Mucosa of rectum (tissue), 2 donors: Measurements from ENCODE around the gene GCHFR.
A peak's percentile ranks its signal among the peaks of the same experiment; 100 is the strongest.

Experiments used
- H3K27ac ChIP-seq, 2 donors: one replicate each; pipeline ENCODE4 v1.7.0; 2013; ENCODE audit warnings: inconsistent platforms in 2 of 2, low read depth in 2 of 2, low read length in 2 of 2
- H3K27me3 ChIP-seq, 2 donors: one replicate each; pipeline ENCODE4 v1.7.0; 2013; ENCODE audit warnings: low read length in 2 of 2; ENCODE audit not compliant: control insufficient read depth in 2 of 2, insufficient read depth in 2 of 2
- H3K36me3 ChIP-seq, 2 donors: one replicate each; pipeline ENCODE4 v1.7.0; 2013; ENCODE audit warnings: low read length in 2 of 2; ENCODE audit not compliant: control insufficient read depth in 2 of 2, insufficient read depth in 2 of 2
- H3K4me1 ChIP-seq, 2 donors: one replicate each; pipeline ENCODE4 v1.7.0; 2013; ENCODE audit warnings: low read length in 2 of 2, mild to moderate bottlenecking in 1 of 2; ENCODE audit not compliant: control insufficient read depth in 2 of 2, insufficient read depth in 2 of 2
- H3K4me3 ChIP-seq, 2 donors: one replicate each; pipeline ENCODE4 v1.7.0; 2013; ENCODE audit warnings: low read length in 2 of 2
- H3K9ac ChIP-seq, 2 donors: one replicate each; pipeline ENCODE4 v1.7.0; 2013; ENCODE audit warnings: low read length in 2 of 2, low read depth in 1 of 2, mild to moderate bottlenecking in 1 of 2
- H3K9me3 ChIP-seq, 2 donors: one replicate each; pipeline ENCODE4 v1.7.0; 2013; ENCODE audit warnings: low read length in 2 of 2; ENCODE audit not compliant: control insufficient read depth in 2 of 2
- donor health status: healthy.
- donor health status: Normal muscosa, but diverticular disease.

GCHFR gene

DNA sequence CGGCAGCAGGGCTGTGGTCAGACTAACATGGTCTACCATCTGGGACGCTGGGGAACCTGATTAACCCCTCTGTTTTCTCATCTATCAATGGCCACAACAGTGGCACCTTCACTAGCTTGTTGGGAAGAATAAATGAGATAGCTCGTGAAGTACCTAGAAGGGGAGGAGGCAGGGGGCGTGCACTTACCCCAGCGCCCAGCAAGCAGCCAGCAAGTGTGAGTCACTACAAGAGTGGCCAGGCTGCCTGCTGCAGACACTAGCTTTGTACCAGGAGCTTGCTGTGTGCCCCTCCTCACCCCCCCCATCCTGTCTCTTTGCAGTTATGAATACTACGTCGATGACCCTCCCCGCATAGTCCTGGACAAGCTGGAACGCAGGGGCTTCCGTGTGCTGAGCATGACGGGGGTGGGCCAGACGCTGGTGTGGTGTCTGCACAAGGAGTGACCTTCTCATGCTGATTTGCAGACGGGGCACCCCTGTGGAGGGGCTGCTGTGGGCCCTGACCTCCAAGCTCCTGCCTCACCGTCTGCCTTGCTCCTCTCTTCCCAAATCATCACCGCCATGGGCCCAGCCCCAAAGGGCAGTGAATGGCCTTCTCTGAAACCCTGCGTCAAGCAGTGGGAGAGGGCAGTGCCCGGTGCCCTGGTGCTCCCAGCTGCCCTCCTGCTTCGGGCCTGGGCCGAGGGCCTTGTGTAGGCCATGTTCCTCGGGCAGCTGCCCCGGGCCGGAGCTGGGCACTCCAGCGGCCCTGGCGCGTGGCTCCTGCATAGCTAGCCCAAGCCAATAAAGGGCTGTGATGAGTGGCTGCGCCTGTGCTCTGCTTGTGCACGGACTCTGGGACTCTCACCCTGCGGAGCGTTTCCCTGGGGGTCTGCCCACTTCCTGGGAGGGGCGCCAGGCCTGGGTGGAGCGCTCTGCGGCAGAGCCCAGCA, 3.3 kb downstream of the GCHFR start:
- no peak overlapping the region for H3K27ac ChIP-seq
- H3K4me3 ChIP-seq: no peak overlapping the region
- H3K36me3 ChIP-seq: peaks cover 1 to 3% of the 10 kb centered on the region in 2 donors
- H3K4me1 ChIP-seq: peaks cover 48 to 64% of the 10 kb centered on the region in 2 donors
- H3K9ac ChIP-seq: no peak overlapping the region
- H3K27me3 ChIP-seq: no peaks in the 10 kb centered on the region
- no peaks in the 10 kb centered on the region for H3K9me3 ChIP-seq

DNA sequence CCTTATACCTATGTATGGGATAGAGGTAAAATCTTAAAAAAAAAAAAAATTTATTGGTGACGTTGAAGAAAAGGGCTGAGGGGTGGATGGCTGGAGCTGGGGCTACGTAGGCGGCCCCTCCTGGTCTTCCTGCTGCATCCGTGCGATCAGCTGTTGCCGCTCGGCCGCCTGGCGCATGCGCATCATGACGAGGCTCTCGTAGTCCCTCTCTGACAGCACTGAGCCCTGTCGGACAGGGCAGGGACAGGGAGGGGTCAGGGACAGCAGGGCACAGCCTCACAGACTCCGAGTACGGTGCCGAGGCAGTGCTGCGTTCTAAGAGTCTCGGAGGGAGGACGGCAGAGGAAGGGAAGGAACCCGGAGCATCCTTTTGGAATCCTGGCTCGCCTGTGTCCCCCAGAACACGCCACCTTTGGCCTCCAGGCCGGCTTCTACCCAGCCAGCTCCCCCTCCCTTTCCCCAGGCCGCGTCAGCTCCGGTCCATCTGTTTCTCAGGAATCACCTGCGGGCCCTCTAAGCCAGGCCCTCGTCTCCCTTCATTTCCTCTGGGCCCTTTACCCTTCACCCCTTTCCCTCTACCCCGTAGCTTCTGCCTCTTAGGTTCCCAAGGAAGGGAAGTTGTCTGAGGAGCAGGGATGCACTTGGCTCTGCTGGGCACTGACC, 4.1 kb downstream of the GCHFR start:
- peak overlapping the region in 1 of 2 donors; percentile 44 for H3K9ac ChIP-seq
- H3K36me3 ChIP-seq: peaks cover 6 to 9% of the 10 kb centered on the region in 2 donors
- H3K4me1 ChIP-seq: peaks cover 47 to 61% of the 10 kb centered on the region in 2 donors
- peak overlapping the region in 1 of 2 donors; percentile 22 for H3K4me3 ChIP-seq
- peak overlapping the region; percentile 86 to 89 for H3K27ac ChIP-seq
- H3K27me3 ChIP-seq: no peaks in the 10 kb centered on the region
- no peaks in the 10 kb centered on the region for H3K9me3 ChIP-seq

DNA sequence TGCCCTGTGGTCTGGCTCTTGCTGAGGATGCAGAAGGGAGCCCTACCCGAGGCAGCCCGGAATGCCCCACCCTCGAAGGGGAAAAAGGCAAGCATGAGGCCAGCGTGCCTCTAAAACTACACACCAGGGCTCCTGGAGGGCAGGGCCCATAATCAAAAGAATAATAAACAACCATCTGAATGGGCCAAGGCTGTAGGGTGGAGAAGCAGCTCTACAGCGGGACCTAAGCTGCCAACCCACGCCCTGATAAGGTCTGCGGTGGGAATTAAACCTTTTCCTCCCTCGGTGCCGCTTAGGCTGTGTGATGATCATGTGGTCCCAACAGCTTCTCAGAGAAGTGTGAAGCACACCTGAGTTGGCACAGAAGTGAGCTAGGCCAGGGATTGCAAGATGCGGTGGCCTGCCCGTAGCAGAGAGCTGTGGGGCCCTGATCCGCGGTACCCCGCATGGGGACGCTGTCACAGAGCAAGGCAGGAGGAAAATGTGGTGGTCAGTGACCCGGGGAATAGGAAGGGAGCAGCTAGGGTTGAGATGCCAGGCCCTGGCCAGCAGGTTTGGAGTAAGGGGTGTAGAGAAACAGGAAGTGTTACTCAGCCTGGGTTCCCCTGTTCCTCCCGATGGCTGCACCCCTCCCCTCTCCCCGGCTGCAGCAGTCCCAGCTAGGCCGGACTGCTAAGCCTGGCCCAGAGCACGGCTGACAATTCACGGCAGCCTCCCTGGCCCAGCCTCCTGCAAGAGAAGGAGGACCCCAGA, 4.8 kb downstream of the GCHFR start:
- Histone ChIP-seq H3K4me1 (peaks cover 39 to 54% of the 10 kb centered on the region in 2 donors), H3K36me3 (peaks cover 10 to 11% of the 10 kb centered on the region in 2 donors), H3K9me3 (no peaks in the 10 kb centered on the region), H3K27ac (peak overlapping the region; percentile 86 to 89), H3K4me3 (peak overlapping the region in 1 of 2 donors; percentile 10), H3K27me3 (no peaks in the 10 kb centered on the region), H3K9ac (peak overlapping the region in 1 of 2 donors; percentile 44)

DNA sequence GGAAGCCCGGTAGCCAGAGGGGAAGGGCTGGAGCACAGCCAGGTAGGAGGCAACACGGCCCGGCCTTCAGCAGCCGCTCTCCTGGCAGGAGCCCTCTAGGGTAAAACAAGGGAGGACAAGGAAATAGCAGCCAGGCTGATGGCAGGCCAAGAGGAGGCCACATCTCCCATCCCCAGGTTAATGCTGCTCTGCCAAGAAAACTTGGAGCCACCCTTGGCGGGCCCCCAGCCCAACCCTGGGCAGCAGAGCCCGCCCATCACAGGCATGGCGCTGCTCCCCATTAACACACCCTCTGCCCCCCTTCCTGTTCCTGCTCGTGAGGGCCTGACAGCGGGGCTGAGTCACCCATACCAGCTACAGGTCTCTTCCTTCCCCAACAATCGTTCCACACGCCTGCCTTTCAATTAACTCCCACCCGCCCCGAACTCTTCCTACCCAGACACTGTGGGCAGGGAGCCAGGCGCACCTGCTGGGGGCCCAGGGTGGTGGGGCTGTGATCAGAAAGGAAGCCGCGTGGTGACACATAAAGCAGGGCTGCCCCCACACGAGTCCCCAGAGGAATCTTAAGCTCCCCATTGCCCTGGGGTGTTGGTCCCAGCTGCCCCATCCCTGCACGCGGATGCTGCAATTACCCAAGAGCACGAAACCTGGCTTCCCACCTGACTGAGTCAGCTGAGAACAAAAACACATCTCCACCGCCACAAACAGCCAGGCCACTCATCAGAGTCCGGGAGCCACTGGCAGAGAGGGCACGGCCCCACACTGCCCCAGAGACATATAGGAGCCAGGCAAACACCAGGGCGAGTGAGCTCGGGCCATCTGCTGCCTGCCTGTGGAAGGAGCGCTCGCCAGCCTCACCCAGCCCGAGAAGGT, 5.6 kb downstream of the GCHFR start, which contains the start of gene C15orf62:
C15orf62 (plus strand) TSS at position 707 of the 873 bp plus-strand sequence. CDS start 516 bp downstream, outside the sequence.
- peak within 1 kb of the TSS; percentile 86 to 89 for H3K27ac ChIP-seq
- H3K4me3 ChIP-seq: peak within 1 kb of the TSS in 1 of 2 donors; percentile 30
- peaks cover 39 to 48% of the 10 kb centered on the region in 2 donors for H3K4me1 ChIP-seq
- peak within 1 kb of the TSS; percentile 47 to 59 for H3K9ac ChIP-seq
- no peaks in the 10 kb centered on the region for H3K9me3 ChIP-seq
- H3K36me3 ChIP-seq: peaks cover 18% of the 10 kb centered on the region in 2 donors
- no peaks in the 10 kb centered on the region for H3K27me3 ChIP-seq

DNA sequence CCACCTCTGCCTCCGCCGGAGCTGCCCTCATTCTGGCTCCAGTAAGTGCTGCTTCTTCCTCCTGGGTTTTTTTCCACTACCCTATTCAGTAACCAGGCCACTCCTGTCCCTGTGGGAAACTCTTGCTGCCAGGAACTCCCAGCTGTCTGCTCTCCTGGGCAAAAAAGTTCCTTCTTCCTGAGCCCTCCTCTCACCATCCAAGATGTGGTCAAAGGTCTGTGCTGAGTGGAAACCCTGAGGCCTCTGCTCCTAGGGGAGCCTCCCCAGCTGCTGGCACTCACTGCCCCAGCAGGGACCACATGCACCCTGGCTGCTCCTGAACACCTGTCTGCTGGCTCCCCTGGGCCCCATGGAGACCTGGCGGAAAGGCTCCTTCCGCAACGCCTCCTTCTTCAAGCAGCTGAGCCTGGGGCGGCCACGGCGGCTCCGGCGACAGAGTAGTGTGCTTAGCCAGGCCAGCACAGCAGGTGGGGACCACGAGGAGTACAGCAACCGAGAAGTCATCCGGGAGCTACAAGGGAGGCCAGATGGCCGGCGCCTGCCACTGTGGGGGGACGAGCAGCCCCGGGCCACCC, 6.4 kb downstream of the GCHFR start:
- peak overlapping the region in 1 of 2 donors; percentile 30 for H3K4me3 ChIP-seq

DNA sequence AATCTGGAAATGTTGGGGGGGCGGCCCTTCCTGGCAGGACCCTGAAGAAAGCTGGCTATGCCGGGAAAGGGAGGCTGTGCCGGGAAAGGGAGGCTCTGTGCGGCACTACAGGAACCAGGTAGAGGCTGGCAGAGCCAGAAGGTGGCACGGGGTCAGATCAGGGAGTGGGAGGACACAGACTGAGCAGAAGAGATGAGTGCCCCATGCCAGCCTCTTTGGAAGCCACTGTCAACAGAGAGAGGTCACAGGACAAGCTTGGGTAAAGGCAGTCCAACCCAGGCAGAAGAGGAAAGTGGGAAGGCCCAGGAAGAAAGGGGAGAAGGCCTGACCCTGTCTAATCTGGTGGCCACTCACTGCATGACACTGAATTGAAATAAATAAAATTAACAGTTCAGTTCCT, 7.4 kb downstream of the GCHFR start:
- no peak overlapping the region for H3K27ac ChIP-seq

More for the DNA sequence above, 6.4 kb downstream of the GCHFR start:
- Histone ChIP-seq H3K27ac (peak overlapping the region; percentile 86 to 89), H3K9me3 (no peaks in the 10 kb centered on the region), H3K4me1 (peaks cover 32 to 42% of the 10 kb centered on the region in 2 donors), H3K36me3 (peaks cover 24 to 25% of the 10 kb centered on the region in 2 donors), H3K9ac (peak overlapping the region; percentile 47 to 59), H3K27me3 (no peaks in the 10 kb centered on the region)

DNA sequence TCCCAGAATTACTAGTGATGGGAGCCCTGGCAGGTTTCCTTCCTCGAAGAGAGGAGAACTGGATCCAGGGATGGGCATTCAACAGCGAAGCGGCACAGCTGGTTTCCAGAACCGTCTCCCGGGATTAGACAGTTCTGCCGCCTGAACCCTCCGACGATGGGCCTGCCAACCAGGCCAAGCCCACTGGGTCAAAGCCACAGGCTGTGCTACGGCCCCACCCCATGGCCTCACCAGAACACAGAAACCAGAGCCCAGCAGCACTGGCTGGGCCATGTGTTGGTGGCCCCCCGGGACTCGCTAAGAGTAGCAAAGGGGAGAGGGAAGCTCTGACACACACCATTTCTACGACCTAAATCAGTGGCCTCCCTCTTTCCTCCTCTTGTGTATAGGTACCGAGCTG, 8.1 kb downstream of the GCHFR start:
- Histone ChIP-seq H3K4me3 (no peak overlapping the region), H3K4me1 (peaks cover 26 to 37% of the 10 kb centered on the region in 2 donors), H3K9me3 (no peaks in the 10 kb centered on the region), H3K27ac (no peak overlapping the region), H3K36me3 (peaks cover 39 to 43% of the 10 kb centered on the region in 2 donors), H3K27me3 (no peaks in the 10 kb centered on the region), H3K9ac (no peak overlapping the region)

More for the DNA sequence above, 7.4 kb downstream of the GCHFR start:
- H3K9ac ChIP-seq: no peak overlapping the region
- H3K27me3 ChIP-seq: no peaks in the 10 kb centered on the region
- H3K4me3 ChIP-seq: no peak overlapping the region
- no peaks in the 10 kb centered on the region for H3K9me3 ChIP-seq
- peaks cover 32 to 35% of the 10 kb centered on the region in 2 donors for H3K36me3 ChIP-seq
- H3K4me1 ChIP-seq: peaks cover 26 to 37% of the 10 kb centered on the region in 2 donors

DNA sequence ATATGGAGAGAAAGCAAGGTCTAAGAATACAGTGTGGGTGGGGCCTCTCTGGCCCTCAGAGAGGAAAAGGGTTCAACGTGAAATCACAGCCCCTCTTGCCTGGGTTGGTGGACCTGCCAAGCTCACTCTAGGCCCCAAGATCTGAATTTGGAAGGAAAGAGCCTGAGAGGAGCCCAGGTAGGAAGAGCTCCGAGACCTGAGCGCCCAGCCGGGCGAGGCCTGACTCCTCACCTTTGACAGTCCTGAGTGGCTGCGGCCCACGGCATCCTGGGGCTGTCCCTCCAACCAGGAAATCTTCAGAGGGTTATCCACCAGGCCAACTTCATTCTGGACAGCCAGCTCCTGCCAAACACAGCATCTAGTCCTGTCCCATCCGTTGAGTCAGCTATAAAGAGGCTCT, 9.6 kb downstream of the GCHFR start:
- H3K27me3 ChIP-seq: no peaks in the 10 kb centered on the region
- peaks cover 18 to 25% of the 10 kb centered on the region in 2 donors for H3K4me1 ChIP-seq
- H3K4me3 ChIP-seq: no peak overlapping the region
- H3K36me3 ChIP-seq: peaks cover 45 to 46% of the 10 kb centered on the region in 2 donors
- H3K9me3 ChIP-seq: no peaks in the 10 kb centered on the region
- no peak overlapping the region for H3K9ac ChIP-seq
- no peak overlapping the region for H3K27ac ChIP-seq

DNA sequence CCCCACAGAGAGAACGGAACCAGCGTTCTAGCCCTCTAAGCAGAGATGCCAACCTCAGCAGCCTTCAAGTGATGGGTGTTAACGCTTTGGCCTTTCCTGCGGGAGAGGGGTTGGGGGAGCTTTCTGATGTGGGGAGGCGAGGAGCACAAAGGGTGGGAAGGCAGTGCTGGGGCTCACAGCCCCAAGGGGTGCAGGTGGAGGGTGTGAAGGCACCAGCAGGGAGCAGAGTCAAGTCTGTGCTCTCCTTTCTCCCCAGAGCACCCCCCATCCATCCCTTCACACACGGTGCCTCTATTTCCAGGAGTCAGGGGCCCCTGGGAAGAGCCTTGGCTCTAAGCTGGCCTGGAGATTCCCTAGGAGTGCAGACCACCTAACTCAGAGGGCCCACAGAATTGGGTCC, 10.0 kb downstream of the GCHFR start:
- H3K9ac ChIP-seq: no peak overlapping the region
- H3K36me3 ChIP-seq: peaks cover 45 to 50% of the 10 kb centered on the region in 2 donors
- no peaks in the 10 kb centered on the region for H3K9me3 ChIP-seq
- peaks cover 14 to 21% of the 10 kb centered on the region in 2 donors for H3K4me1 ChIP-seq
- H3K27me3 ChIP-seq: no peaks in the 10 kb centered on the region
- no peak overlapping the region for H3K27ac ChIP-seq
- H3K4me3 ChIP-seq: no peak overlapping the region
